Astrocyte (in vitro differentiated cells and primary cell): ENCODE measurements around the gene SYT7.

ENCODE experiments used
- CTCF ChIP-seq: IDR thresholded peaks from 2 replicates; pipeline ENCODE4 v1.5.1; 2011; ENCODE audit warnings: low read depth, mild to moderate bottlenecking, inconsistent platforms, low read length, moderate library complexity; ENCODE audit not compliant: insufficient read depth
- EZH2 ChIP-seq: IDR thresholded peaks from 2 replicates; pipeline ENCODE4 v1.6.1; 2012; ENCODE audit warnings: mild to moderate bottlenecking, low read length, inconsistent platforms; ENCODE audit not compliant: insufficient read depth

GRCh38 chr11:61553373-61554171 is 27.3 kb downstream of the SYT7 start:
- TF ChIP-seq CTCF, result no peak
- no peak for TF ChIP-seq EZH2
